Measurements from ENCODE around the gene RGS8. TPM values are rescaled to one million over a fixed set of nuclear protein-coding genes. Genes with fewer than 3 reads are reported as not detected.

Gene RGS8
- total and polyA plus RNA-seq, 2 of the 4 experiments (the other 2 are of a cell fraction): not detected

DNA sequence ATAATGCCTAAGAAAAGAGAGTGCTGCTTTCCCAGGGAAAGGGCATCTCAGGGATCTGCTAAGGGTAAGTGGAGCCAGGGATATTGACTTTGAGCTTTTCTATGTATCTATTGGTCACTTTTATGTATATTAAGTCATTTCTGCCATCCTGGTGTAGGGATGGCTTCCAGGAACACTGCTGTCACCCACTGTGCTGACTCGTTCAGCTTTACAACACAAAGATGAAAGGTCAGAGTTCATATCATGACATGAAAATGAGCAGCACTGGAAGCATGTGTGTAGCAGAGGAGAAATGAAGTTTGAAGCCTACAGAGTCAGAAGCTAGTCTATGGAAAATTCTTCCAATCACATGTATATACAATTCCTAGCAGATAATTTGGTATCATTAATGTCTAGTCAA is 37.1 kb upstream of the RGS8 start:
- CTCF ChIA-PET: no interaction called here
- no peaks in the 10 kb centered on the region; the same call in 1 of the 2 replicates for H3K9me1 ChIP-seq (ENCODE audit: insufficient read depth, low read length)
- POLR2A ChIA-PET (ENCODE audit: unreplicated experiment): no interaction called here
- H3K4ac ChIP-seq (ENCODE audit: low read depth, low read length): no peak overlapping the region
- no peak overlapping the region for H4K8ac ChIP-seq (ENCODE audit: low read depth in 2 of 2, low read length in 2 of 2)
- no peak overlapping the region for H4K91ac ChIP-seq (ENCODE audit: insufficient read depth, low read depth, low read length)
- H2BK15ac ChIP-seq (ENCODE audit: low read depth, low read length): no peak overlapping the region
- intact Hi-C loops (cut with micrococcal nuclease) (no loop called here), in situ Hi-C loops (cut with MboI; ENCODE audit: low sequenced_read_pairs) (no loop called here), dilution Hi-C loops (cut with HindIII; ENCODE audit: low sequenced_read_pairs, unreplicated experiment) (no loop called here)
- no peak overlapping the region for H3K14ac ChIP-seq (replicated peaks; ENCODE audit: low read depth, low read length)
- H3K4me2 ChIP-seq (ENCODE audit: low read depth, low read length): no peak overlapping the region
- BruUV-seq (replicated peaks): no TSS peak
- H3K23ac ChIP-seq (ENCODE audit: low read depth, low read length): no peak overlapping the region
- H3K4me3 ChIP-seq (ENCODE audit: insufficient read depth, low read depth, low read length): no peak overlapping the region
- H3K9me3 ChIP-seq (ENCODE audit: control insufficient read depth, insufficient read depth, low read length): no peaks in the 10 kb centered on the region
- no peaks in the 10 kb centered on the region for H4K20me1 ChIP-seq (ENCODE audit: insufficient read depth, low read length)
- H3K79me1 ChIP-seq (ENCODE audit: low read depth in 1 of 2, low read length in 2 of 2): no peaks in the 10 kb centered on the region
- H2BK120ac ChIP-seq (ENCODE audit: low read depth, low read length): no peak overlapping the region
- H2AFZ ChIP-seq (replicated peaks; ENCODE audit: low read length, poor library complexity): no peak overlapping the region
- peaks cover 2% of the 10 kb centered on the region; the same call in 1 of the 2 replicates for H3K27me3 ChIP-seq (ENCODE audit: control insufficient read depth, insufficient read depth, low read length)
- no peak overlapping the region for H3K27ac ChIP-seq (ENCODE audit: insufficient read depth, low read length)
- H2BK5ac ChIP-seq (ENCODE audit: low read depth, low read length, poor library complexity, severe bottlenecking): no peak overlapping the region
- H3K9ac ChIP-seq (ENCODE audit: low read depth, low read length): no peak overlapping the region
- H2AK5ac ChIP-seq (ENCODE audit: low read depth, low read length): no peak overlapping the region
- no peak for DNase-seq
- H4K5ac ChIP-seq (ENCODE audit: low read depth, low read length): no peak overlapping the region
- ATAC-seq (ENCODE audit: low read depth): no peak
- H2AK9ac ChIP-seq (replicated peaks; ENCODE audit: low read depth, low read length, poor library complexity): no peak overlapping the region
- no peak overlapping the region for H2BK20ac ChIP-seq (ENCODE audit: low read depth, low read length)
- WGBS, 2 experiments (ENCODE audit: extremely low coverage in 2 of 2, insufficient read length in 1 of 2): no CpG with 5 or more reads among the region's 1 CpG
- H3K4me1 ChIP-seq (ENCODE audit: control insufficient read depth, insufficient read depth, low read length): 0 out of 2 replicates have a peak, but pooled peaks cover 3% of the 10 kb centered on the region
- TF ChIP-seq MXI1 (IDR thresholded peaks at IDR 0.05; ENCODE audit: borderline replicate concordance, low read depth, low read length): no peak
- no peak for TF ChIP-seq CHD1 (IDR thresholded peaks at IDR 0.05; ENCODE audit: low read depth, low read length)
- no peak for TF ChIP-seq RFX5 (IDR thresholded peaks at IDR 0.05; ENCODE audit: low read depth, low read length)
- TF ChIP-seq BHLHE40 (IDR thresholded peaks at IDR 0.05; ENCODE audit: low read depth, low read length): no peak
- no peaks in the 10 kb centered on the region for H3K36me3 ChIP-seq (ENCODE audit: control insufficient read depth, insufficient read depth, low read length)
- no peak overlapping the region for H3K18ac ChIP-seq (ENCODE audit: low read depth, low read length)
- no peak overlapping the region for H3K56ac ChIP-seq (ENCODE audit: extremely low read depth, insufficient read depth, low read length)

Measured in IMR-90 (cell line).